ENCODE results near the gene UFC1.

Gene UFC1

DNA sequence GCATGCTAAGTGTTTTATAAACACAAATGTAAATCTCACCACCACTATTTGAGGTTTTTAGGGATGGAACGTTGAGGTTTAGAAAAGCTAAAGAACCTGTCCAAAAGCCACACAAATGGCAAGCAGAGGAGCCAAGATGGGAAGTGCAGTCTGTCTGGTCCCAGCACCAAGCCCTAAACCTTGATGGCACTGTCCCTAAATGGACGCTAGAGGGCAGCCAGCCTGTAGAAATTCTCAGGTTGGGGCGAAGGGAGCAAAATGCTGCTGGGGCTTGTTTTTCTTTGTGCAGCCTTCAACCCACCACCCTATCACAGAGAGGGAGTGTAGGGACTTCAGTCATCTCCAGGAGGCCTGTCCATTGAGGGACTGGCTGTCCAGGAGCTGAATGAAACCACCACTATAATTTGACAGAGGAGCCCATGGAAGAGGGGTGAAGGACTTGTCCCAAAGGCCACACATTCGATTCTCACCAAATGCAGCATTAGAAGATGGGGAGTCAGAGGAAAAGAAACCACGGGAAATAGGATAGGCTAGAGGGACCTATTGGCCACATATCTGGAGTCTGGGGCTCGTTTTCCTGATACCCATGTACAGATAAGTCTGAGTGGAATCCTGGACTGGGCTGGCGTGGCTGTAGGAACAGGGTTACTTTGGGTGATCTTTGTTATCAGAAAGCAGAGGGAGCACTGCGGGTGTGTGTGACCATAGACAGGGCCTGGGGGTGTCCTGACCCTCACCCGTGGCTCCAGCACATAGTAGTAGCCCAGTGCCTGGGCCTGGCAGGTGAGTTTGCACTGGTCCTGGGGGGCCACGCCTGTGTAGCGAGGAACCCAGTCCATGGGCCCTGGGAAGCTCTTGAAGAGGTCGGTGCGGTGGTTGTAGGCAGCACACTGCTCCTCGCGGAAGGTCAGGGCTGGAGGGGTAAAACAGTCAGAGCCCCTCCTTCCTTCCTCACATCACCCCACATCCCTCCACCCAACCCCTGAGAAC, 39.0 kb downstream of the UFC1 start:
- DNase-seq (ENCODE audit: low read depth, low spot score) = no peak

DNA sequence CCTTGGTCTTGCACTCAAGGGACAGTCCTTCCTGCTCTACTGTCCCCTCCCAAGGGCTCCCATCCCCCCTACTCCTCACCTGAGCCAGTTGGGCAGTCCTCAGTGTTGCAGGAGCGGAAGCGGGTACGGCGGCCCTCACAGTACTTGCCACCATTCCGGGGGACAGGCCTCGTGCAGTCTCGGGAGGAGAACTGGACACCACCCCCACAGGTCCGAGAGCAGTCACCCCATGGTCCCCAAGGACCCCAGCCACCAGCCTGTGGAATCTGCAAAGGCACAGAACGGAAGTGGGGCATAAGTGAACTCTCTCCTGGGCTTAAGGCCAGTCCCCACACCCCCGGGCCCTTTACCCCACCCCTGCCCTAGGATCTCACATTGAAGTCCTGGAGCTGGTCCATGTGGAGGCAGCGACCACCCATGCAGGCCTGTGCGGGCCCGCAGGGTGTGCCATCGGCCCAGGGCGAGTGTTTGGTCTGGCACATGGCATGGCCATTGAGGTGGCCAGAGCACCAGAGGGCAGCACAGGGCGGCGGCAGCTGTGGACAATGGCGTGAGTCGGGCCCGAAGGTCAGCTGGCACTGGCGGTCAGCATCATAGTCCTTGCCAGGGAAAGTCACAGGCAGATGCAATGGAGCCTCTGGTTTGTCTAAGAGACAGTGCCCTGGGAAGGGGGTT, 39.9 kb downstream of the UFC1 start:
- no peak for DNase-seq (ENCODE audit: low read depth, low spot score)

DNA sequence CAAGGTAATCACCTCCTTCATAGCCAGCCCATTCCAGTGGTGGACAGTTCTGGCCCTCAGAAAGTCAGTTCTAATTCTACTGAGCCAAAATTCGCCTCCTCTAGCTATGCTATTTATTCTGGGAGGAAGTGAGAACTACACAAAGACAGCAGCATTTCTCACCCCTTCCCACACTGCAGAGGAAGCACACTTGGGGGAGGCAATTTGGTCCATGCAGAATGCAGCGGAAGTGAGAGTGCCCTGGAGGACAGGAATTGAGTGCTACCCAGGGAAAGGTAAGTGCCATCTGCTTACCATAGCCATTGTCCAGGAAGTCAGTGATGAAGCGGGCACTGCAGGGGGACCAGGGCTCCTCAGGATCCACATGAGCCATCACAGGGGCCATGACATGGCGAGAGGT, 41.4 kb downstream of the UFC1 start:
- no peak for DNase-seq (ENCODE audit: low read depth, low spot score)

DNA sequence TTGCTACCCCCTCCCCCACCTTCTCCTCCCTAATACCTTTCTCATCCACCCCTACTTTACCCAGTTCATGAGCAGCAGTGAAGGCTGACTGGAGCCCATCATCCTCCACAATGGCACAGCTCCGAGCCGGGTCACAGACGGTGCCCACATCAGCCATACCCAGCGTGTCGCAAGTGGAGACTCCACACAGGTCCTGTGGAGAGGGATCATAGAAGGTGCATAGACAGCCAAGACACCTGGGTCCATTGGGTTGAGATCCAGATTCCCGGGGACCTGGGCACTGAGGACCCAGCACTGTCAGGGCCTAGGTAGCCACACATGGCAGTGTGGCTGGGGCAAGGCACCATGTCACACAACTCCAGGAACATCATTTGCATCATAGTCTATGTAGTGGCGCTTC, 42.3 kb downstream of the UFC1 start:
- DNase-seq (ENCODE audit: low read depth, low spot score) = no peak

DNA sequence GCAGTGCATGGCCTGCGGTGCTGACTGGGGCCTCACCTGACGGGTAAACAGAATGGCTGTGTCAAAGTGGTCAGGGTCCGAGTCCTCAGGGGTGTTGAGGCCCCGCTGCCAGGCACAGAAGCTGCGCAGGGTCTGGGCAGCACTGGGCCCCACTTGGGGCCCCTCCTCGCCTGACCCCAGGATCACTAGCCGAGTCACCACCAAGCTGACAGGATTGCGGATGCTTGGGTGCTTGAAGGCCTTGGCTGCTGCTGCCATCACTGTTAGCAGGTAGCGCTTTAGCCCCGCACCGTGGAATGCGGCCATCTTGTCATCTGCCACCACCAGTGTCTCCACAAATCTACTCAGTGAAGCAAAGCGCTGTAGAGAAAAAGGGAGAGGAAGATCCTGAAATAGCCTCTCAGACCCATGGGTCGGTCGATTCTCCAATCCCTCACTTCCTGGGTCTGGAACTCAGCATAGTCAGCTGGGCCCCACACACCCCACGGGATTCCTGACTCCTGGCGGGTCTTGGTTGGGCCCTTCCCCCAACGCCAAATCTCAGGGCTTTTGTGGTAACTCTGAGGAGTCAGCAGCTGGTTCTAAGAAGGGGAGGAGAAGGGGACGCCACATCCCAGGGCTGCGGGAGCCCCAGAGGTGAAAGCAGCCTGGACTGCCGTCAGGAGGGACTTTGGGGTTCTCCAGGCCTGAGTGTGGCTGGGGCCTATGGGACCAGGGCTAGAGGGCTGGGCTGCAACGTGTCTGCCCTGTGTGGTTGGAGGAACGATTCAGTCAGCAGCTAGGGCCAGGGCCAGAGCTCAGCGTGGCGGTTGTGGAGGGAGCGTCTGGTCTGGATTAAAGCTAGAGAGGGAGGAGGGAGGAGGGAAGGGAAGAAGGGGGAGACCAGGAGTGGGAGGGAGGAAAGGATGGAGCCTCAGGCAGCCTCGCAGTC, 43.0 kb downstream of the UFC1 start:
- peak; percentile 61 for DNase-seq (ENCODE audit: low read depth, low spot score)

DNA sequence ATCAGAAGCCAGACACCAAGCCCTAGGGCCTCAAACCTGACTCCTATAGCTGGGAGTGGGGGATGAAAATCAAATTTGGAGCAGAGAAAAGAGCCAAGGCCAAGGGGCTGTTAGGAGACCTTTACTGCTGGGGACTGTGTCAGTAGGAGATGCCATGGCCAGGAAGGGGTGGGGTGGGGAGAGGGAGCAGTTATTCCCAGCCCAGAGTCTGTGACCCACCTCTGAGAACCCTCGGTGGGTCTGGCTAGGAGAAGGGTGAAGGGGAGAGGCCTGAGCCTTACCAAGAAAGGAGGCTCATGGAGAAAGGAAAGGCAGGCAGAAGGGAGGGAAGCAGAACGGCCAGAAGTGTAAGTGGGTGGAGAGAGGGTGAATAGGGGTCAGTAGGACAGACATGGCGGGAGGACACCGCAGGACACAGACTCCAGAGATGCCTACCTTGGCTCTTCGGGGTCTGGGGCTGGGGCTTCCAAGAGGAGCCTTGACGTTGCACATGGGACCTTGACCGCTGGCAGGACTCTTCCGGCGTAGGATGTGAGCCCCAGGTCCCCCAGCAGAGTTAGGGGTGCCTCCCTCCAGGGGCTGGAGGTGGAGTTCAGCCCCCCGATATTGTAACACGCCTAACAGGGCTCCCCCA, 43.9 kb downstream of the UFC1 start:
- DNase-seq (ENCODE audit: low read depth, low spot score) = no peak

DNA sequence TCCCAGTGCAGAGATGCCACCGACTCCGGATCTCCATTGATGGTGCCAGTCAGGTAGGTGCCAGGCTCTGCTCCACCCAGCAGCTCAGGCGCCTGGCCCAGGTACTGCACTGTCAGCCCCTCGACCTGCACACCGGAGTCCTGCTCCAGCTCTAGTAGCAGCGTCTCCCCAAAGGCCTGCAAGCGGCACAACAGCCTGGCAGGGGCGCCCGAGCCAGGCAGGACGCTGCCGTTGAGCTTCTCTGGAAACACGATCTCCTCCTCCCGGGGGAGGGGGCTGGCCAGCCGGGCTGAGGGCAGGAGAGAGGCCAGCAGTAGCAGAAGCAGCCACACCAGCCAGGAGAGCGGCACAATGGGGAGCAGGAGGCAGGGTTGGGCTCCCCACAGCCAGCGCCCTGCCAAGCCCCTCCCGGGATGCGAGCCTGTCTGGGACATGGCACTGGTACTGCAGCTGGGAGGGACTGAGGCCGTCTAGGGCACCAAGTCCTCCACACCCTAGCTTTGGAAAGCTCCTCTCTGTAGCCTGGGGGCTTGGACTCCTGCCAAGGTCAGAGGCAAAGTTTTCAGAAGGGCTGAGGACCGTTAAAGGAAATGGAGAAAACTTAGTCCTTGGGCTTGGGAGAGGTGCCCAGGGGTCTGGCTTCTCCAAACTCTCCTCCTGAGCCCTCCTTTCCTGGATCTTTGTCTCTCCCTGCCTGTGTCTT, 44.6 kb downstream of the UFC1 start:
- DNase-seq (ENCODE audit: low read depth, low spot score) = no peak

DNA sequence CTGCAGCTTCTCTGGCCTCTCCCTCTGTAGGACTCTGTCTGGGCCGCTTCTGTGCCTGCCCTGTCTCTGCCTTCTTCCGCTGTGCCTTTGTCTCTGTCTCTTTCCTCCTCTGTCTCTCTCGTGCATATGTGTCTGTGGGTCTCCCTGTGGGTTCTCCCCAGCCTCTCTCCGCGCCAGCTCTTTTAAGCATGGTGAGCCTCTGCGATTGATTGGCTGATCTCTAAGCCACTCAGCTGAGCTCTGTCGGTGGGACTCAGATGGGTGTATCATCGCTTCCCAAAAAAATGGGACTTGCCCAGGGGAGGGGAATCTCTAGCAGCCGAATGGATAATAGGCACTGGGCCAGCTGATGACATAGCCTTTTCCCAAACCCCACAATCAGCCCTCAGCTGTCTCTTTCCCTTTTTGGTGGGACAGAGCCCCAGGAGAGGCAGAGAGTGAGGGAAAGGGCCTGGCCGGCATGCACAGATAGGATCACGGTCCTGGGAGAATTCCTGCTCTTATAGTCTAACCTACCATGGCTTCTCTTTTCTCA, 45.2 kb downstream of the UFC1 start, which contains the start of gene ADAMTS4:
TSS of gene ADAMTS4 (minus strand) at position 158 of the 535 bp plus-strand sequence. CDS start 427 bp downstream, outside the sequence.
- DNase-seq (ENCODE audit: low read depth, low spot score) = no peak

DNA sequence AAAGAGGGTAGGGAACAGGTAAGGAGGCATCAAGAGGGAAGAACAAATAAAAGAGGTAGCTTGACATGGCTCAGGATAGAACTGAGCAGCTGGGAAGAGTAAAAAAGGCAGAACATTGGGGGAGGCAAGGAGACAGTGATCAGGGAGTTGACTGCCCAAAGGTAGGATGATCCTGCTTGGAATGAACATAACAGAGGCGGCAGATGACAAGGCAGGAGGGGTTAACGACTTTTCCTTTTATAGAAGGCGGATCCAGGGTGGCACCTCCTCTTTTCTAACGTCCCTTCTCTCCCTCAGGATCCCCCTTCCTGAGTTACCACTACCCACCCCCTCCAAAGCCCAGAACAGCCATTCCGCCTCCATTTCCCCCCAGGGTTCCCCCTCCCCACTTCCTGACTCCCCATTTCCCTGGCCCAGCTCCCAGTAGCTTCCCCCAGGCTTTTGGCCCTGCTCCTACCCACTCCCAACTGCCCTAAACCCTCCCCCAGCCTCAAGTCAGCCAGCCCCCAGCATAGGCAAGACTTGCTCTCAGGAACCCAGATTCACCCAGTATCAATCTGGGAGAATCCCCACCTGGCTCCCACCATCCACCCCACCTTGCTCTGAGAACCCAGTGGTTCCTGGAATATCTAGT, 45.8 kb downstream of the UFC1 start:
- DNase-seq (ENCODE audit: low read depth, low spot score) = no peak

DNA sequence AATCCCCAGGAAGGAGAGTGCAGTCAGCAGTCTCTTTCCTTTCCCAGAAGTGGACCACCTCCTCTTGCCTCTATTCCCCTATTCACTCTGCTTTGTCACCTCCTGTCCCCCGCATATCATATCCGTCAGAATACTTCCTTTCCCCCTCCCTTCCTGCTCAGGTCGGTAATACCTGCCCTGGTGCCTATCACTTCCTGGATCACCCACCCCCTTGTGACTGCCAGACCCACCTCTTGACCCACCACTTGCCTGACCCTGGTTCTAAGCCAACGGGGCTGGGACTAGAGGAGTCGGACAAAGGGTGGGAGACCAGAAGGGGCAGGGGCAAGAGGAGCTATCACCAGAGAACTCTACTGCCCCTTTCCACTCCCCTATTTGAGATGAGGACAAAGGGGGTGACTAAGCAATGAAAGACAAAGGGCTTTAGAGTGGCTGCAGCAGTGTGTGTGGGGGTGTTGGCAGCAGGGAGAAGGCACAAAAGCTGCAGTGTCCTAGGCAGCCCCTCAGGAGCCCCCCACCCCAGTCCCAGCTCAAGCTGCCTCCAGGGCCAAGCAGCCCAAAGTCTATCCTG, 46.7 kb downstream of the UFC1 start:
- no peak for DNase-seq (ENCODE audit: low read depth, low spot score)

DNA sequence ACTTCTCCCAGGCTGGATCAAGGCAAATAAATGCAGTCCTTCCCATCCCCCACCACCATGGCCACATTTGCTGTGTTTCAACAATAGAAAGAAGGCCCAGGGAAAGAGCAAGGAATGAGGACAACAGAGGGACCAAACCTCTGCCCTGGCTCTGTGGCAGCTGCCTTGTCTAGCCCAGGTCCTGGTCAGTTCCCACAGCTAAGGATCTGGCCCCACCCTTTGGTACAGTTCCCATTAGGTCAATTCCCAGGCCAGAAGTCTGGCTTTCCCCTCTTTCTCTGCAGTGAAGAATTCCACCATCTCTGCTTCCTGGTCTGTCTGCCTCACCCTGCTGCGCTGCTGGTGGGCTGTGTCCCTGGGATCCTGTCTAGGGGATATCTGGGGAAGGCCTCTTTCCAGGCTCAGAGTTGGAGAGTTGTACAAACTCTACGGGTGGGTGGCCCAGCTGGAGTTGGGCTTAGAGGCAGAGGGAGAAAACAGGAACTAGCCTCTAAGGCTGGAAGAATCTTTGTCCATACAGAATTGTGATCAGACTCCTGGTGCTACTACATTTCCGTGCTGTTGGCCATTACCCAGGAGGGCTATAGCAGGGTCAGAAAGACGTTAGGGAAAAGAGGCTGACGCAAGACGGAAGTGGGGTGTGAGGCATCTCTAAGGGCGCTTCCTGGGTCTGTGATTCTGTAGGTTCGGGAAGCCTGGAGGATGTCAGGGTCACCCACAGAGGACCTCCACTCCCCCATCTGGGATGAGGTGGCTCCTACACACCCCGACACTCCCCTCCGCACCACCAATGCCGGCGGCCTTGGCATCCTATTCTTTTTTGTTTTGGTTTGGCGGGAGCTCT, 47.4 kb downstream of the UFC1 start:
- no peak for DNase-seq (ENCODE audit: low read depth, low spot score)

DNA sequence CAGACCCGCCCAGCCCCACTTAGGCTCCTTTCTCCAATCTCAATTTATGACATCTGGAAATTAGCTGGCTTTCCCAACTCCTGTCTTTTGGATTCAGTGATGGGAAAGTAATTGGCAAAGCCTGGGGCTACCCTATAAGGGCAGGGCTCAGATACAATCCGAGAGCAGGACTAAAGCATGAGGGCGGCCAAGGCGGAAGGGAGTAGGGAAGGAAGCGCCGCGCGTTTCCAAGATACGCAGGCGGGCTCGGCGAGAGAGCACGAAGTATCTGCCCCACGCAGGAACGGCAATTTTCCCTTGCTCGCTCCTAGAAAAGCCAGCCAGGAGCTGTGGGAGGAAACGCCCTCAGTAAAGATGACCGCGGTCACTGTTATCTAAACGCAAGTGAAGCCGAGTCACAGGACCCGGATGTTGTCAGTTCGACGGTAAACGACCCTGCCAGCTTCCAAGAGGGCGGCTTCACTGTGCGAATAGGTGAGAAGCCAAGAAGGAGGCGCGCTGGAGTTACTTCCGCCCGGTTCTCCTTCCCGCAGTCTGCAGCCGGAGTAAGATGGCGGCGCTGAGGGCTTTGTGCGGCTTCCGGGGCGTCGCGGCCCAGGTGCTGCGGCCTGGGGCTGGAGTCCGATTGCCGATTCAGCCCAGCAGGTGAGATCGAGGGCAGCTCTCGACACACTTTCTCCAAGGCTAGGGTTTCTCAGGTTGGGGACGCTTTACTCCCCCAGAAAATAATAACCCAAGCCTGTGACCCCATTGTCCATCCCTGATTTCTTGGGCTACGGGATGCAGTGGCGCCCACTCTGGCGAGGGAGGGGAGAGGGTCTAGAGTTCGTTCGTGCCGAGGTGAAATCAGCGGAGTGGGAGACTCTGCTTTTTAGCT, 48.3 kb downstream of the UFC1 start, which contains the start of gene NDUFS2:
TSS of gene NDUFS2 (plus strand) at position 532 of the 877 bp plus-strand sequence. CDS start at position 551, 19 bp downstream.
- DNase-seq (ENCODE audit: low read depth, low spot score) = peak; percentile 93

DNA sequence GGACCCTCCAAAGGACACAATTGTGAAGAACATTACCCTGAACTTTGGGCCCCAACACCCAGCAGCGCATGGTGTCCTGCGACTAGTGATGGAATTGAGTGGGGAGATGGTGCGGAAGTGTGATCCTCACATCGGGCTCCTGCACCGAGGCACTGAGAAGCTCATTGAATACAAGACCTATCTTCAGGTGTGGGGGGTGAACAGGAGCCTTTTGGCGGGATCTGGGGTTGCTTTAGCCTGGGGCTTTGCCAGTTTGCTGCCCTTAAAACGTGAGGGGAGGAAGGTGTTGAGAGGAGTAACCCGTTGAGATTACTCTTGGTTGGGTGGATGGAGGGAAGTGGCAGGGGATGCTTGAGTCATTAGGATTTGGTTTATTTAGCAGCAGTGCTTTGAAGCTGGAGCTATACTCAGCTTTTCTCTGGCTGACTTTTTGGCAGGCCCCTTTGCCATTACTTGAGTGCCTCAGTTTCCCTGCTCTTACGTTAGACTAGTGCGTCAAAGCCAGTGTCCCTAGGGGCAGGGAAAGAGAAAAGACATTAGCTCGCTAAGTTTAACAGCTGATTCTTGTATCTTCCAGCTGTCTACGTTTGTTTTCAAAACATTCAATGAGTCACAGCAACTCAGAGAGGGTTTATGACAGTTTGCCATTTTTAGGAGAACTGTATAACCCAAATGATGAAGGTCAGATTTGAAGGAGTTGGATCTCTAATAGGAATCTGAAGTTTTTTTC, 52.8 kb downstream of the UFC1 start:
- DNase-seq (ENCODE audit: low read depth, low spot score) = no peak

DNA sequence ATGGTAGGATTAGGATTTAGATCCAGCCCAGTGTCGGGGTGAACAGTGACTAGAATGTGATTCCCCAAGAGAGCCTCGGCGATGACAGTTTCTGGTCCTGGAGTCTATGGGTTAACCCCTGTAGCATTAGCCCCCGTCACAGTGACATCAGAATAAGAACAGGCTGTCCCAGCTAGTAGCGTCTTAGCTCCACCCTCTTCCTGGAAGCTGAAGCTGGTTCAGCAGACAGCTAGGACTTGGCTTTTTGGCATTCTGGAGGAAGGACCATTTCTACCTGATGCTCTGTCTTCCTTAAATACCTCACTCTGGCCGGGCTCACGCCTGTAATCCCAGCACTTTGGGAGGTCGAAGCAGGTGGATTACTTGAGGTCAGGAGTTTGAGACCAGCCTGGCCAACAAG, 53.4 kb downstream of the UFC1 start:
- no peak for DNase-seq (ENCODE audit: low read depth, low spot score)
